Stimulated activated CD4-positive, alpha-beta T cell treated with anti-CD3 and anti-CD28 coated beads, TNF-alpha, amount 100 ng/mL, for 1 hour (primary cell): ENCODE measurements around the gene B3GNT5.

Source experiments
- DNase-seq, 3 donors: peaks; one replicate each; pipeline ENCODE4 v3.0.0-alpha.2; 2020; ENCODE audit warnings: low read depth in 3 of 3, low spot score in 1 of 3

Gene B3GNT5

GRCh38 chr3:183252973-183253527 lies at the start of gene B3GNT5:
B3GNT5 (plus strand) TSS chr3:183253253; CDS start chr3:183269799, 16,546 bp downstream.
- peak in 1 of 3 donors; percentile 27 for DNase-seq

- DNase-seq = no peak
These were observed 49.4 kb upstream of the B3GNT5 start for GRCh38 chr3:183203670-183204069.

GRCh38 chr3:183208260-183208659 lies 44.8 kb upstream of the B3GNT5 start:
- DNase-seq = no peak

GRCh38 chr3:183208800-183209199 lies 44.3 kb upstream of the B3GNT5 start:
- DNase-seq = no peak

- no peak for DNase-seq
These were observed 42.7 kb upstream of the B3GNT5 start for GRCh38 chr3:183210341-183210740.

GRCh38 chr3:183210862-183211341 lies 42.2 kb upstream of the B3GNT5 start:
- peak in 1 of 3 donors; percentile 16 for DNase-seq

GRCh38 chr3:183211352-183211751 lies 41.7 kb upstream of the B3GNT5 start:
- DNase-seq = no peak

GRCh38 chr3:183212096-183212495 lies 41.0 kb upstream of the B3GNT5 start:
- DNase-seq = no peak

GRCh38 chr3:183212565-183212964 lies 40.5 kb upstream of the B3GNT5 start:
- no peak for DNase-seq

- no peak for DNase-seq
These were observed 39.4 kb upstream of the B3GNT5 start for GRCh38 chr3:183213415-183214276.

GRCh38 chr3:183214277-183214612 lies 38.8 kb upstream of the B3GNT5 start:
- DNase-seq = no peak

- DNase-seq = no peak
These were observed 37.4 kb upstream of the B3GNT5 start for GRCh38 chr3:183215591-183216202.

- no peak for DNase-seq
These were observed 35.3 kb upstream of the B3GNT5 start for GRCh38 chr3:183217548-183218332.

- no peak for DNase-seq
These were observed 34.2 kb upstream of the B3GNT5 start for GRCh38 chr3:183218826-183219225.

- no peak for DNase-seq
These were observed 32.2 kb upstream of the B3GNT5 start for GRCh38 chr3:183220828-183221227.

GRCh38 chr3:183222631-183223235 lies 30.3 kb upstream of the B3GNT5 start:
- no peak for DNase-seq

- no peak for DNase-seq
These were observed 28.7 kb upstream of the B3GNT5 start for GRCh38 chr3:183224180-183224970.

- DNase-seq = no peak
These were observed 26.6 kb upstream of the B3GNT5 start for GRCh38 chr3:183226333-183226890.

GRCh38 chr3:183227586-183227985 lies 25.5 kb upstream of the B3GNT5 start:
- no peak for DNase-seq

- no peak for DNase-seq
These were observed 23.9 kb upstream of the B3GNT5 start for GRCh38 chr3:183229178-183229577.
